Inflammatory macrophage (primary cell): ENCODE data around the gene TESPA1.
A peak's percentile ranks its signal among the peaks of the same experiment; 100 is the strongest.
"Not testable (repeated sequence)": the region's sequence is repeated elsewhere in the genome, so short reads cannot be mapped to it uniquely, and the experiment has no call there.

Source experiments
- DNase-seq, 2 donors: peaks; one replicate each; pipeline ENCODE4 v3.0.0-alpha.2; 2020 to 2022
- total RNA-seq, 18 experiments: gene quantifications; one replicate each; lab custom pipeline; 2026; ENCODE audit warnings: mixed read lengths in 6 of 18, inconsistent platforms in 2 of 18; lab: John Stamatoyannopoulos, UW

The TESPA1 gene
- 0.03 to 2.3 (median 0.18) reads per million in 18 experiments for total RNA-seq

- DNase-seq = peak; percentile 73 to 78
Observed at GRCh38 chr12:54984658-54985376, at the start of gene TESPA1. TSS of gene TESPA1 (minus strand) at chr12:54984762. CDS start at chr12:54974562, 10,200 bp downstream.

- no peak for DNase-seq
Observed at GRCh38 chr12:55034218-55034617, 49.7 kb upstream of the TESPA1 start.

- no peak for DNase-seq
Observed at GRCh38 chr12:55025508-55025907, 40.9 kb upstream of the TESPA1 start.

GRCh38 chr12:55024575-55024974 is 40.0 kb upstream of the TESPA1 start:
- no peak for DNase-seq

GRCh38 chr12:55019784-55020183 is 35.2 kb upstream of the TESPA1 start, which contains the start of gene NEUROD4:
TSS of gene NEUROD4 (plus strand) at chr12:55019974. CDS start at chr12:55026440, 6,466 bp downstream.
- DNase-seq = peak; percentile 71 to 79

- DNase-seq = no peak
Observed at GRCh38 chr12:55017416-55017925, 32.9 kb upstream of the TESPA1 start.

GRCh38 chr12:55008944-55009585 is 24.5 kb upstream of the TESPA1 start:
- no peak for DNase-seq

GRCh38 chr12:55002355-55002754 is 17.8 kb upstream of the TESPA1 start:
- no peak for DNase-seq

- no peak for DNase-seq
Observed at GRCh38 chr12:55001198-55001868, 16.8 kb upstream of the TESPA1 start.

- DNase-seq = peak in 1 of 2 donors; percentile 18
Observed at GRCh38 chr12:54998958-54999510, 14.5 kb upstream of the TESPA1 start.

- DNase-seq = no peak
Observed at GRCh38 chr12:54997929-54998522, 13.5 kb upstream of the TESPA1 start.

GRCh38 chr12:54996205-54996604 is 11.6 kb upstream of the TESPA1 start:
- DNase-seq = no peak

- DNase-seq = peak; percentile 48 to 68
Observed at GRCh38 chr12:54993181-54993835, 8.7 kb upstream of the TESPA1 start.

GRCh38 chr12:54991991-54992375 is 7.4 kb upstream of the TESPA1 start:
- DNase-seq = no peak

GRCh38 chr12:54991161-54991990 is 6.8 kb upstream of the TESPA1 start:
- peak; percentile 8 to 27 for DNase-seq

- DNase-seq = no peak
Observed at GRCh38 chr12:54989829-54990228, 5.3 kb upstream of the TESPA1 start.

GRCh38 chr12:54988402-54989054 is 4.0 kb upstream of the TESPA1 start:
- no peak for DNase-seq

GRCh38 chr12:54987611-54988231 is 3.2 kb upstream of the TESPA1 start:
- no peak for DNase-seq

- DNase-seq = not testable (repeated sequence)
Observed at GRCh38 chr12:54986773-54987172, 2.2 kb upstream of the TESPA1 start.

- DNase-seq = no peak
Observed at GRCh38 chr12:54983536-54984101, 943 bp downstream of the TESPA1 start.
